Measurements from ENCODE around the gene EEA1.
A peak's percentile ranks its signal among the peaks of the same experiment; 100 is the strongest.

Gene EEA1

DNA sequence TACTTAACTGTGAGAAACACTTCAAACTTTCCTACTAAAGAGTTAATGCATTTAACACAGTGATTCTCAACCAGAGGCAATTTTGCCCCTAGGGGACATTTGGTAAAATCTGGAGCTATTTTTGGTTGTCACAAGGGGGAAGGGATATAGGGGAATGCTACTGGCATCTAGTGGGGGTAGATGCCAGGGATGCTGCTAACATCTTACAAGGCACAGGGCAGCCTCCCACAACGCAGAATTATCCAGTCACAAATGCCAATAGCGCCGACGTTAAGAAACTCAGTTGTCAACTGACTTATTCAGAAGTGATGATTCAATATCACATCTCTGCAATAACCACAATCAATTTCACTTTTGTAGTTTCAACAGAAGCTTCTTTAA is 2.0 kb downstream of the EEA1 start:
- Mint-ChIP-seq H3K9me3 (peaks cover 2% of the 10 kb centered on the region), H3K36me3 (ENCODE audit: low read depth) (peaks cover 13% of the 10 kb centered on the region), H3K27ac (peak overlapping the region; percentile 87), H3K4me1 (ENCODE audit: low read depth) (peaks cover 34% of the 10 kb centered on the region), H3K4me3 (peak overlapping the region; percentile 81), H3K27me3 (ENCODE audit: low read depth) (no peaks in the 10 kb centered on the region)
- DNase-seq (ENCODE audit: low spot score), result peak; percentile 62

DNA sequence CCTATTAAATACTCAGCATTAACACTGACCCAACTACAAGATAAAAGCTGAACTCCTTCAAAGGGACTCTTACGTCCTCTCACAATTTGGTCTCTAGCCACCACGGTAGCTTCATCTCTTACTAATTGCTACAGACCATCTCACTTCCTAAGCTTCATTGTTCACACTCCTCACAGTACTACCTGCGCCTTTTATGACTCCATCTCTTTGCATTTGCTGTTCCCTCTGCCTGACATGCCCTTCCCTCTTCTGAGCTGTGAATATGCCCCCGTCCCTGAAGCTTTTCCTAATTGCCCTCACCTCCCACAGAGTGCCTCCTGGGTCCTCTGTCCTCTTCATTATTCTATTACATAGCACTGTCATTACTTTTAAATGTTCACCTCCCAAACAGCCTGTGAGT is 2.5 kb downstream of the EEA1 start:
- peaks cover 4% of the 10 kb centered on the region for H3K9me3 Mint-ChIP-seq
- peak overlapping the region; percentile 81 for H3K4me3 Mint-ChIP-seq
- H3K27me3 Mint-ChIP-seq (ENCODE audit: low read depth), result no peaks in the 10 kb centered on the region
- H3K27ac Mint-ChIP-seq, result peak overlapping the region; percentile 12
- H3K4me1 Mint-ChIP-seq (ENCODE audit: low read depth), result peaks cover 36% of the 10 kb centered on the region
- H3K36me3 Mint-ChIP-seq (ENCODE audit: low read depth), result peaks cover 15% of the 10 kb centered on the region
- DNase-seq (ENCODE audit: low spot score), result no peak

DNA sequence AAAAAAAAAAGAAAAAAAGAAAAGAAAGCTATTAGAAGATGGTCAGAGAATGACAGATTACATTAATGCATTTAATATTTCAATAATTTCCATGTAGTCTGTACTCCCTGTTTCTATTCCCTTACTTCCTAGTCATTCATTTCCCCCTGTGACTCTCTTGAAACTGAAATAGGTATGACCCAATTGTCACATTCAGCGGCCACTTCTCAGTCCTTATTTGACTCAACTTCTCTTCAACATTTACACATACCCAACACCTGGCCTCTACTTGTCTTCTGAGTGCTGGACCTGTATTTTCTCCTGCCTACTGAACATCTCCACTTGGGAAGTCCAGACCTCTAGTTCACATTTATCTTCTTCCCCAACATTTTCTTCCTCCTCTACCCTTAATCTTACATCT is 7.2 kb downstream of the EEA1 start:
- Mint-ChIP-seq H3K4me3 (no peak overlapping the region), H3K36me3 (ENCODE audit: low read depth) (peaks cover 17% of the 10 kb centered on the region), H3K27me3 (ENCODE audit: low read depth) (no peaks in the 10 kb centered on the region), H3K27ac (no peak overlapping the region), H3K9me3 (peaks cover 4% of the 10 kb centered on the region), H3K4me1 (ENCODE audit: low read depth) (peaks cover 17% of the 10 kb centered on the region)
- DNase-seq (ENCODE audit: low spot score), result peak; percentile 25

DNA sequence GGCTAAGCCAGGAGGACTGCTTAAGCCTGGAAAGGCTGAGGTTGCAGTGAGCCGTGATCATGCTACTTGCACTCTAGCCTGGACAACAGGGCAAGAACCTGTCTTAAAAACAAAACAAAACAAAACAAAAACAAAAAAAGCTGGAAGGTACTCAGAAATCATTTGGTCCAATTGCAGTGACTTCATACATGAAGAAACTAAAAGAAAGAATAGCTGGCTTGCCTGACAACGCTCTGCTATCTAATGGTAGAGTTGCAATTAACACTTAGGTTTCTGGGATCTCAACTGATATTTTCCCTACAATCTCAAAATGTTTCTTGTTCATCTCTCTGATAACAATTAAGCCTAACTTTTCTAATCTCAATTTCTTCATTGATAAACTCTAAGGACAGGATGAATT is 13.7 kb downstream of the EEA1 start:
- Mint-ChIP-seq H3K9me3 (no peaks in the 10 kb centered on the region), H3K4me3 (no peak overlapping the region), H3K27me3 (ENCODE audit: low read depth) (no peaks in the 10 kb centered on the region), H3K36me3 (ENCODE audit: low read depth) (peaks cover 22% of the 10 kb centered on the region), H3K27ac (no peak overlapping the region), H3K4me1 (ENCODE audit: low read depth) (peaks cover 21% of the 10 kb centered on the region)
- DNase-seq (ENCODE audit: low spot score), result no peak

DNA sequence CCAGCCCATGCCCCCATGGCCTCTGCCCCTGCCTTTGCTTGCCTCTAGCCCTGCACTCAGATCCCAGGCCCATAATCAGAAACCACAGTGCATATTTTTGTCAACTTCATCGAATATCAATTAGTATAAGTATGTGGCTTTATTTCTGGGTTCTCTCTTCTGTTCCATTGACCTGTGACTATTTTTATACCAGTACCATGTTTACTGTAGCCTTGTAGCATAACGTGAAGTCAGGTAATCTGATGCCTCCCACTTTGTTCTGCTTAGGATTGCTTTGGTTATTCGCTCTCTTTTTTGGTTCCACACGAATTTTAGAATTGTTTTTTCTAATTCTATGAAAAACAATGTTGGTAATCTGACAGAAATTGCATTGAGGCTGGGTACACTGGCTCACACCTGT is 14.9 kb downstream of the EEA1 start:
- Mint-ChIP-seq H3K4me3 (no peak overlapping the region), H3K27ac (no peak overlapping the region), H3K36me3 (ENCODE audit: low read depth) (peaks cover 28% of the 10 kb centered on the region), H3K4me1 (ENCODE audit: low read depth) (peaks cover 21% of the 10 kb centered on the region), H3K27me3 (ENCODE audit: low read depth) (no peaks in the 10 kb centered on the region), H3K9me3 (no peaks in the 10 kb centered on the region)
- DNase-seq (ENCODE audit: low spot score), result no peak

DNA sequence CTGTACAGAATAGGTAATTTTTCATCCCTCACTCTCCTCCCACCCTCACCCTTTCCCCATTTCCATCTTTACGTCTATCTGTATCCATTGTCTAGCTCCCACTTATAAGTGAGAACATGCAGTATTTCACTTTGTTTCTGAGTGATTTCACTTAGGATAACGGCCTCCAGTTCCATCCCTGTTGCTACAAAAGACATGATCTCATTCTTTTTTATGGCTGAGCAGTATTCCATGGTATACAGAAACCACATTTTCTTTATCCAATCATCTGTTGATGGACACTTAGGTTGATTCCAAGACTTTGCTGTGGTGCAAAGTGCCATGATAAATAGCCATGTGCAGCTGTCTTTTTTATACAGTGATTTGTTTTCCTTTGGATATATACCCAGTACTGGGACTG is 16.4 kb downstream of the EEA1 start:
- H3K27me3 Mint-ChIP-seq (ENCODE audit: low read depth), result no peaks in the 10 kb centered on the region
- no peak for DNase-seq (ENCODE audit: low spot score)
- H3K36me3 Mint-ChIP-seq (ENCODE audit: low read depth), result peaks cover 35% of the 10 kb centered on the region
- H3K27ac Mint-ChIP-seq, result no peak overlapping the region
- peaks cover 25% of the 10 kb centered on the region for H3K4me1 Mint-ChIP-seq (ENCODE audit: low read depth)
- H3K9me3 Mint-ChIP-seq, result peaks cover 4% of the 10 kb centered on the region
- no peak overlapping the region for H3K4me3 Mint-ChIP-seq

DNA sequence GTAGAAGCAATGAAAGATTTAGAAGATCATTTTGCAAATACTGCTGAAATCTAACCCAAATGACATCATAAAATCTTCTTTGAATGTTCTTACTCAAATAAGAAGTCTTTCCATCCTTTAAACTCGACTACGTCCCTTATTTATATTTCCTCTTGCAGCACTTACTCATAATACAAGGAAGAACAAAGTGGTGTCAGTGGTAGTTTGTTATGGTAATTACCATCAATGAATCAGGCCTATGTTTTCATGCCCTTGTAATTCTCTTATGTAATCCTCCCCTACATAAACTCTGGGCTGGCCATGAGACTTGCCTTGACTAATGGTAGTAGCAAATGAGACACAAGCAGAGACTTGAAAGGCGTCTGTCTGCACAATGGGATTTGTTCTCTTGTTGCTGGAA is 17.0 kb downstream of the EEA1 start:
- peak overlapping the region; percentile 2 for H3K4me3 Mint-ChIP-seq
- peak; percentile 18 for DNase-seq (ENCODE audit: low spot score)
- H3K27ac Mint-ChIP-seq, result peak overlapping the region; percentile 24

DNA sequence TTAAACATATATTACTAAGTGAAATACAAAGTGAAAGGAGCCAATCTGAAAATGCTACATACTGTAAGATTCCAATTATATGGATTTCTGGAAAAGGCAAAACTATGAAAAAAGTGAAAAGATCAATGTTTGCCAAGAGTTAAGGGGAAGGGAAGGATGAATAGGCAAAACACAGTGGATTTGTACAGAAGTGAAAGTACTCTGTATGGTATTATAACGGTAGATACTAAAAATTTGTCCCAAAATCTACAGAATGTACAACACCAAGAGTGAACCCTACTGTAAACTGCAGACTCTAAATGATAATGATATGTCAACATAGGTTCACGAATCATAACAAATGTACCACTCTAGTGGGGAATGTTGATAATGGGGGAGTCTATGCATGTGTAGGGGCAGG is 17.8 kb downstream of the EEA1 start:
- Mint-ChIP-seq H3K9me3 (peaks cover 4% of the 10 kb centered on the region), H3K36me3 (ENCODE audit: low read depth) (peaks cover 39% of the 10 kb centered on the region), H3K27me3 (ENCODE audit: low read depth) (no peaks in the 10 kb centered on the region), H3K27ac (peak overlapping the region; percentile 7), H3K4me3 (peak overlapping the region; percentile 16), H3K4me1 (ENCODE audit: low read depth) (peaks cover 35% of the 10 kb centered on the region)
- no peak for DNase-seq (ENCODE audit: low spot score)

More for the DNA sequence above, 17.0 kb downstream of the EEA1 start:
- Mint-ChIP-seq H3K36me3 (ENCODE audit: low read depth) (peaks cover 39% of the 10 kb centered on the region), H3K27me3 (ENCODE audit: low read depth) (no peaks in the 10 kb centered on the region), H3K9me3 (peaks cover 4% of the 10 kb centered on the region), H3K4me1 (ENCODE audit: low read depth) (peaks cover 31% of the 10 kb centered on the region)

DNA sequence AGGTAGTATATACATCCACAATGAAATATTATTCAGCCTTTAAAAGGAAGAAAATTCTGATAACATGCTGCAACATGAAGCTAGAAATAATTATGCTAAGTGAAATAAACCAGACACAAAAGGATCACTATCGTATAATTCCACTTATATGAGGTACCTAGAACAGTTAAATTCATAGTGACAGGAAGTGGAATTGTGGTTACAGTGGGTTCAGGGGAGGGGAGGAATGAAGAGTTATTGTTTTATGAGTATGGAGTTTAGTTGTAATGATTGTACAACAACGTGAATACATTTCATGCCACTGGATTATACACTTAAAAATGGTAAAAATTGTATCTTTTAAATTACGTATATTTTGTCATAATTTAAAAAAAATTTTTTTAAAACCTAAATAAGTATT is 21.0 kb downstream of the EEA1 start:
- H3K9me3 Mint-ChIP-seq, result peaks cover 4% of the 10 kb centered on the region
- peak; percentile 33 for DNase-seq (ENCODE audit: low spot score)
- no peaks in the 10 kb centered on the region for H3K27me3 Mint-ChIP-seq (ENCODE audit: low read depth)
- H3K4me1 Mint-ChIP-seq (ENCODE audit: low read depth), result peaks cover 35% of the 10 kb centered on the region
- peak overlapping the region; percentile 5 for H3K27ac Mint-ChIP-seq
- H3K4me3 Mint-ChIP-seq, result peak overlapping the region; percentile 52
- H3K36me3 Mint-ChIP-seq (ENCODE audit: low read depth), result peaks cover 33% of the 10 kb centered on the region

DNA sequence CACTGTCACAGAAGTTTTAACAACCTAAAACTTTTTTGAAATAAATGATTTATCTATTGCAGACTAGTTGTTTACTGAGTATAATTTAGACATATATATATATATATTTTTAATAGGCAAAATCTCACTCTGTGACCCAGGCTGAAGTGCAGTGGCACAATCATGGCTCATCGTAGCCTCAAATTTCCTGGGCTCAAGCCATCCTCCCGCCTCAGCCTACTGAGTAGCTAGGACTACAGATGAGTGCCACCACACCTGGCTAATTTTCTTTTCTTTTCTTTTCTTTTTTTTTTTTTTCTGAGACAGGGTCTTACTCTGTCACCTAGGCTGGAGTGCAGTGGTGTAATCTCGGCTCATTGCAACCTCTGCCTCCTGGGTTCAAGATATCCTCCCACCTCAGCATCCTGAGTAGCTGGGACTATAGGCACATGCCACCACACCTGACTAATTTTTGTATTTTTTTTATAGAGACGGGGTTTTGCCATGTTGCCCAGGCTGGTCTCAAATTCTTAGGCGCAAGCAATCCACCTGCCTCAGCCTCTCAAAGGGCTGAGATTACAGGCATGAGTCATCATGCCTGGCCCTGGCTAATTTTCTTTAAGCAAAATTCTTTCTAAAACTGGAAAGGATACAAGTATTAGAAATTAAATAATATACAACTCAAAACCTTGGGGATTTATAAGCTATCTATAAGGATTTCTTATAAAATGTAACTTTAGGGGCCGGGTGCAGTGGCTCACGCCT is 23.1 kb downstream of the EEA1 start:
- H3K36me3 Mint-ChIP-seq (ENCODE audit: low read depth), result peaks cover 29% of the 10 kb centered on the region
- H3K4me1 Mint-ChIP-seq (ENCODE audit: low read depth), result peaks cover 18% of the 10 kb centered on the region
- H3K9me3 Mint-ChIP-seq, result peaks cover 4% of the 10 kb centered on the region
- DNase-seq (ENCODE audit: low spot score), result no peak
- no peak overlapping the region for H3K4me3 Mint-ChIP-seq
- no peak overlapping the region for H3K27ac Mint-ChIP-seq
- no peaks in the 10 kb centered on the region for H3K27me3 Mint-ChIP-seq (ENCODE audit: low read depth)

DNA sequence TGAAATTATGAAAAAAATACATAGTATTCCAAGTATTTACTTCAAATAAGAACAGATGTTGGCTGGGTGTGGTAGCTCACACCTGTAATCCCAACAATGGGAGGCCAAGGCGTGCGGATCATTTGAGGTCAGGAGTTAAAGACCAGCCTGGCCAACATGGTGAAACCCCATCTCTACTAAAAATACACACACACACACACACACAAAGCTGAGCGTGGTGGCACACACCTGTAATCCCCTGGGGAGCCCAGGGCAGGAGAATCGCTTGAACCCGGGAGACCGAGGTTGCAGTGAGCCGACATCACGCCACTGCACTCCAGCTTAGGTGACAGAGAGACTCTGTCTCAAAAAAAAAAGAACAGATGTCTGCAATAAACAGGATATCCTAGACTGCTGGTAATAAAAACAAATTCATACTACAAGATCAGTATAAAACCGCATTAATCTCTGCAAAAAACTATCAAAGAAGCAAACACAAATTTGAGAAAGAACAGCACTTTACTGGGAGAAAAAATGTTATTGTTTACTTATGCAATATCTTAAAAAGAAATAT is 23.8 kb downstream of the EEA1 start:
- no peak overlapping the region for H3K4me3 Mint-ChIP-seq
- H3K27me3 Mint-ChIP-seq (ENCODE audit: low read depth), result no peaks in the 10 kb centered on the region
- peaks cover 4% of the 10 kb centered on the region for H3K9me3 Mint-ChIP-seq
- no peak for DNase-seq (ENCODE audit: low spot score)
- peaks cover 18% of the 10 kb centered on the region for H3K4me1 Mint-ChIP-seq (ENCODE audit: low read depth)
- H3K36me3 Mint-ChIP-seq (ENCODE audit: low read depth), result peaks cover 29% of the 10 kb centered on the region
- H3K27ac Mint-ChIP-seq, result no peak overlapping the region

DNA sequence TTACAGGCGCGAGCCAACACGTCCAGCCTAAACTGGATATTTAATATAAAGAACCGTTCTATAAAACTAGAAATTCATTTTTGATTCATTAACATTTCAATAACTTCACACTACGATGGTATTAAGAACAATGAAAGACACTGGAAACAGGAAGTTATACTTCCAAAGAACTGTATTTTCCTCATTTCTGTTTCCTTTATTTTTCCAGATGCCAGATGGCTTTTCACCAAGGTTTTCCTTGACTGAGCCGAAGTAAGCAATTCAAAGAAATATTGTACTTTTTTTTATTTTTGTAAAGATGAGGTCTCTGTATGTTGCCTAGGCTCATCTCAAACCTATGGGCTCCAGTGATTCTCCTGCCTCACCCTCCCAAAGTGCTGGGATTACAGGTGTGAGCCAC is 28.2 kb downstream of the EEA1 start:
- Mint-ChIP-seq H3K4me1 (ENCODE audit: low read depth) (peaks cover 12% of the 10 kb centered on the region), H3K4me3 (no peak overlapping the region), H3K27me3 (ENCODE audit: low read depth) (no peaks in the 10 kb centered on the region), H3K27ac (no peak overlapping the region), H3K36me3 (ENCODE audit: low read depth) (peaks cover 18% of the 10 kb centered on the region), H3K9me3 (no peaks in the 10 kb centered on the region)
- DNase-seq (ENCODE audit: low spot score), result no peak

DNA sequence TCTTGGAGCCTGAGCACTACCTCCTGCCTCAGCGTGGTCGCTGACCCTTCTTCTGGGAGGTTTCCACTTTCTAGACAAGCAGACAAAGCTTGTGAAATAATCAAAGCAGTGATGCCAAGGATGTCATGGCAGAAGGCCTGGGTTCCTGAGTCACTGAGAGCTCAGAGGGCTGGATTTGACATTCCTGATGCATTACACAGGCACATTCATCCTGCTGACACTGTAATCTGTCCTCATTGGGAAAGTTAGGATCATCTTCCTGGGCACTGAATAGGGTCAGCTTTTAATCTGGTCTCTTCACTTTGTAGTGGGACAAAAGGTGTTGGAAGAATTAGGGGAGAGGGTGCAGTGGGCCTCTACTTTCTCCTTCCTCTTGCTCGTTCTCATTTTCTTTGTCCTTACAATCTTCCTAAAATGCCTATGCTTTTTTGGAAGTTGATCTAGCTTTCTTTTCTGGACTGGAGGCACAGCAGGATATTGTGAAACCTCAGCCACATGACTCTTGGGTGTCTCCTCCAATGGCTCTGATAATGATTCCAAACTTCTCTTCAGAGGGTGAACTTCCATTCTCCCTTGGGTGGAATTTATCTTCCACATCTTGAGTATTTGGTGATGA is 29.6 kb downstream of the EEA1 start:
- no peak for DNase-seq (ENCODE audit: low spot score)
- H3K4me3 Mint-ChIP-seq, result no peak overlapping the region

DNA sequence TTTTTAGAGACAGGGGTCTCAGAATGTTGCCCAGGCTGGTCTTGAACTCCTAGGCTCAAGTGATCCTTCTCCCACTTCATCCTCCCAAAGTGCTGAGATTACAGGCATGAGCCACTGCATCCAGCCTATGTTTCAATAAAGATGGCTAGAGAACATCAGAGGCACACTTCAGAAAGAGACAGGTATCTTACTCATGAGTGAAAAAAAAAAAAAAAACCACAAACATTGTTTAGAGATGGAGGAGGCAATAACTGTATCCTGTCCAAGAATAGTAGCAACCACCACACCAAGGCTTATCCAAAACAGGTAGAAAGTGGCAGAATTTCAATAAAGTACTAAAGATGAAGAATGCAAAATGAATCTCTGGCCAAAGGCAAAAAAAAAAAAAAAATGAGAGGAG is 30.3 kb downstream of the EEA1 start:
- Mint-ChIP-seq H3K36me3 (ENCODE audit: low read depth) (peaks cover 13% of the 10 kb centered on the region), H3K4me1 (ENCODE audit: low read depth) (peaks cover 10% of the 10 kb centered on the region), H3K4me3 (no peak overlapping the region), H3K27ac (no peak overlapping the region), H3K9me3 (no peaks in the 10 kb centered on the region), H3K27me3 (ENCODE audit: low read depth) (no peaks in the 10 kb centered on the region)
- DNase-seq (ENCODE audit: low spot score), result no peak

More for the DNA sequence above, 29.6 kb downstream of the EEA1 start:
- Mint-ChIP-seq H3K27ac (no peak overlapping the region), H3K27me3 (ENCODE audit: low read depth) (no peaks in the 10 kb centered on the region), H3K9me3 (no peaks in the 10 kb centered on the region), H3K36me3 (ENCODE audit: low read depth) (peaks cover 18% of the 10 kb centered on the region), H3K4me1 (ENCODE audit: low read depth) (peaks cover 10% of the 10 kb centered on the region)

All from T-helper 2 cell treated with Interferon-gamma antibody and Interleukin-4, amounts not matched to agents 5 μg/mL and 100 μg/mL, for 36 hours (primary cell).